Fibroblast of the aortic adventitia (primary cell): ENCODE data around the gene WNK2. TPM values are rescaled to one million over a fixed set of nuclear protein-coding genes. Genes with fewer than 3 reads are reported as not detected.

Experiments
- DNase-seq: peaks from one replicate; pipeline ENCODE4 v3.0.0-alpha.2; 2010; ENCODE audit warnings: low read depth
- H3K4me3 ChIP-seq: 2 replicates; pipeline ENCODE4 v1.5.1; 2011; ENCODE audit warnings: low read depth, mild to moderate bottlenecking, control low read depth, low read length, moderate library complexity
- CTCF ChIP-seq: IDR thresholded peaks from 2 replicates; pipeline ENCODE4 v1.5.1; 2011; ENCODE audit warnings: mild to moderate bottlenecking, low read length, control low read depth, inconsistent platforms; ENCODE audit not compliant: insufficient read depth
- total RNA-seq: library from RNA; depleted of rRNA; stranded (reverse); fragments of >200 nt; gene quantifications from 2 replicates; pipeline ENCODE4 v1.2.3, GENCODE V29; 2012; ENCODE audit warnings: low replicate concordance

The WNK2 gene
- total RNA-seq, 1 donor, result not detected

DNA sequence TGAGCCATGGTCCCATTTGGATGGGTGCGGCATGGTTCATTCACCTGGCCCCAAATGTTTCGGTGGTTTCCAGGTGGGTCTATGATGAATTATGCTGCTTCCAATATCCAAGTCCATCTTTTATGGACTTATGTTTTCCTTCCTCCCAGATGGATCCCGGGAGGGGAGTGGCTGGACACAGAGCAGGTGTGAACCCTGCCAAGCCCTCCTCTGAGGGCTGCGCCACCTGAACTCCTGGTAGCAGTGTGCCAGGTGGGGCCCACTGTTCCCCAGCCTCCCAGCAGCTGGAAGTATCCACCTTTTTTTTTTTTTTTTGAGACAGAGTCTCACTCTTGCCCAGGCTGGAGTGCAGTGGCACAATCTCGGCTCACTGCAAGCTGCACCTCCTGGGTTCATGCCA, 42.9 kb downstream of the WNK2 start:
- DNase-seq, result no peak
- TF ChIP-seq CTCF, result no peak
- H3K4me3 ChIP-seq, result no peak overlapping the region

GRCh38 chr9:93228030-93228429, 44.1 kb downstream of the WNK2 start:
- H3K4me3 ChIP-seq, result no peak overlapping the region
- DNase-seq, result no peak
- TF ChIP-seq CTCF, result no peak

DNA sequence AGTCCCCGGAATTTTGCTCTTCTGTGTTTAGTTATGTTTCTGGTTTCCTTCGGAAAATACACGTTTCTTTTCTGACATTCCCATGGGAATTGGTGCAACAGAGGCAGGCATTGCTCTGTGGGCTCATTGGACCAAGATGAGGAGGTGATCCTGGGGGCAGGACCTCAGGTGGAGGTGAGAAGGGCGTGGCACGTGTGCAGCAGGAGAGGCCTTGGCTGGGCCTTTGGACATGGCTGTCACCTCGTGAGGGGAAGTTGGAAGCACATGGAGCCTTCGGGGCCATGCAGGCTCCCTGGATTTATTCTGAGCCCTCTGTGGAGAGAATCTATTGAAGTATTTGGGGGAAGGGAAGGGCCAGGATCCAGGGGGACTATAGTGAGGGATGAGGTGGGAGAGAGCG, 44.5 kb downstream of the WNK2 start:
- H3K4me3 ChIP-seq, result no peak overlapping the region
- no peak for TF ChIP-seq CTCF
- no peak for DNase-seq

DNA sequence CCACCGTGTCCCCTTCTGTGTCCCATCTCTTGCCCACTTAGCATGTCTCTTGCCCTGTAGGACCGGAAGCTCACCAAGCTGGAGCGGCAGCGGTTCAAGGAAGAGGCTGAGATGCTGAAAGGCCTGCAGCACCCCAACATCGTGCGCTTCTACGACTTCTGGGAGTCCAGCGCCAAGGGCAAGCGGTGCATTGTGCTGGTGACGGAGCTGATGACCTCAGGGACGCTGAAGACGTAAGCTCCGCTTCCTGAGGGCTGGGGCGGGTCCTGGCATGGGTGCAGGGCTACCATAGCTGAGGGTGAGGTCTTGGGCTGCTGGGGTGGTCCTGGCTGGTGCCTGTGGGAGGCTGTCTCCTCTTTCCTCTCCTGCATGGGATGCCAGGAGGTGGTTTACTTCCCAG, 45.7 kb downstream of the WNK2 start:
- H3K4me3 ChIP-seq, result no peak overlapping the region
- no peak for DNase-seq

GRCh38 chr9:93230185-93230584, 46.2 kb downstream of the WNK2 start:
- TF ChIP-seq CTCF, result no peak
- no peak for DNase-seq
- H3K4me3 ChIP-seq, result no peak overlapping the region

More for the DNA sequence above, 45.7 kb downstream of the WNK2 start:
- no peak for TF ChIP-seq CTCF

GRCh38 chr9:93230601-93231000, 46.7 kb downstream of the WNK2 start:
- no peak for DNase-seq
- H3K4me3 ChIP-seq, result no peak overlapping the region
- TF ChIP-seq CTCF, result no peak

- H3K4me3 ChIP-seq, result no peak overlapping the region
- no peak for DNase-seq
- no peak for TF ChIP-seq CTCF
Measured at GRCh38 chr9:93231121-93231694, 47.3 kb downstream of the WNK2 start.
